ENCODE results near the gene FAM241A. TPM values are rescaled to one million over a fixed set of nuclear protein-coding genes. Genes with fewer than 3 reads are reported as not detected.

FAM241A gene
- total and polyA plus RNA-seq, 2 donors (not counting 1 experiment from before 2014, with no cell fraction given): 0.43 to 0.79 TPM

DNA sequence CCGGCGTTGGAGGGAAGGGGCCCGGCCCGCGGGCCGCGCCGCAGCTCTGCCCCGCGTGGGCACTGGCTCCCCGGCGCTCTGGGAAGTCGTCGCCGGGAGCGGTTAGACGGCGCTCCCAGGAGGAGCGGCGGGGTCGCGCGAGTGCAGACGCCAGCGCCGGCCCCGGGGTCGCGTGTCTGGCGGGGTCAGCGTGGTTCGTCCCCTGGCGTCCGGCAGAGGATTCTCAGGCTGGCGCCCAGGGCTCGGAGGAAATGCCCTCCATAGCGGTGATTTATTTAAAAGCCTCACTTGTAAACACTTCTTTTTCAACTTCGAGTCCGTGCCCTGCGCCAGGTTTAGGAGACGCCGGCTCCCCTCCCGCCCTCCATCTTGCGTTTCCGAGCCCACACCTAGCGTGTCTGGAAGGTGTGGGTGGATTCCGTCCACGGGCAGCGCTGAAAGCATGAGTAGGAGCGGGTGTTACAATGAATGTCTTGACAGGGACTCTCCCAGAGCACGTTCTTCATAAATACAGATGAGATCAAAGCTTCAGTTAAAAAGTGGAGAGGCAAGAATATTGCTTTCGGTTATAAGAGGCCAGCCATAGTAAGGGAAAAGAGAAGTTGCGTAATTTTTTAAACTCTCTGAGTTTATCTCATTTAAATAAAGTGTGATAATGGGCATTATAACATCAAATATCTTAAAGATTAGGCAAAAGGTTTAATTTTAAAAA, 692 bp downstream of the FAM241A start:
- peak overlapping the region; percentile 51 to 84 for H3K27ac ChIP-seq (ENCODE audit: low read length in 2 of 2)
- H3K27me3 Mint-ChIP-seq: no peaks in the 10 kb centered on the region
- H3K4me2 ChIP-seq (replicated peaks; ENCODE audit: low read depth, low read length, poor library complexity, severe bottlenecking): peak overlapping the region; percentile 92
- H3K9ac ChIP-seq (ENCODE audit: low read length): peak overlapping the region; percentile 89
- H3K4me3 Mint-ChIP-seq: peak overlapping the region; percentile 89
- under 1% methylated on average over 43 of the region's 53 CpGs for WGBS (ENCODE audit: insufficient coverage)
- H2AFZ ChIP-seq (ENCODE audit: insufficient read depth, low read depth, low read length, poor library complexity, severe bottlenecking): peak overlapping the region; percentile 97
- no peaks in the 10 kb centered on the region for H3K27me3 ChIP-seq (replicated peaks in 1 of 4; ENCODE audit: control extremely low read depth in 1 of 4, control insufficient read depth in 3 of 4, insufficient read depth in 4 of 4, low read length in 3 of 4)
- ATAC-seq (ENCODE audit: low read depth) (peak; percentile 18), DNase-seq (peak; percentile 74)
- no peaks in the 10 kb centered on the region for H3K36me3 ChIP-seq (replicated peaks in 1 of 2; ENCODE audit: control extremely low read depth in 1 of 2, control insufficient read depth in 1 of 2, extremely low read depth in 1 of 2, insufficient read depth in 2 of 2, low read length in 1 of 2)
- H3K4me1 Mint-ChIP-seq: peaks cover 16% of the 10 kb centered on the region
- H3K9me3 Mint-ChIP-seq (ENCODE audit: insufficient read depth): no peaks in the 10 kb centered on the region
- peak overlapping the region; percentile 74 for H3K27ac Mint-ChIP-seq
- POLR2A ChIA-PET: no interaction called here
- H3K9me3 ChIP-seq (ENCODE audit: control extremely low read depth in 1 of 3, control insufficient read depth in 2 of 3, insufficient read depth in 1 of 3, low read length in 2 of 3): no peaks in the 10 kb centered on the region
- H4K20me1 ChIP-seq (ENCODE audit: control insufficient read depth, insufficient read depth, low read length, poor library complexity, severe bottlenecking): no peaks in the 10 kb centered on the region
- TF ChIP-seq EZH2 (IDR thresholded peaks at IDR 0.05; ENCODE audit: borderline replicate concordance, insufficient read depth, low read depth, low read length, poor library complexity, severe bottlenecking): no peak
- TF ChIP-seq, protein P1, sequence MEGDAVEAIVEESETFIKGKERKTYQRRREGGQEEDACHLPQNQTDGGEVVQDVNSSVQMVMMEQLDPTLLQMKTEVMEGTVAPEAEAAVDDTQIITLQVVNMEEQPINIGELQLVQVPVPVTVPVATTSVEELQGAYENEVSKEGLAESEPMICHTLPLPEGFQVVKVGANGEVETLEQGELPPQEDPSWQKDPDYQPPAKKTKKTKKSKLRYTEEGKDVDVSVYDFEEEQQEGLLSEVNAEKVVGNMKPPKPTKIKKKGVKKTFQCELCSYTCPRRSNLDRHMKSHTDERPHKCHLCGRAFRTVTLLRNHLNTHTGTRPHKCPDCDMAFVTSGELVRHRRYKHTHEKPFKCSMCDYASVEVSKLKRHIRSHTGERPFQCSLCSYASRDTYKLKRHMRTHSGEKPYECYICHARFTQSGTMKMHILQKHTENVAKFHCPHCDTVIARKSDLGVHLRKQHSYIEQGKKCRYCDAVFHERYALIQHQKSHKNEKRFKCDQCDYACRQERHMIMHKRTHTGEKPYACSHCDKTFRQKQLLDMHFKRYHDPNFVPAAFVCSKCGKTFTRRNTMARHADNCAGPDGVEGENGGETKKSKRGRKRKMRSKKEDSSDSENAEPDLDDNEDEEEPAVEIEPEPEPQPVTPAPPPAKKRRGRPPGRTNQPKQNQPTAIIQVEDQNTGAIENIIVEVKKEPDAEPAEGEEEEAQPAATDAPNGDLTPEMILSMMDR (IDR thresholded peaks at IDR 0.05): no peak
- CTCF ChIA-PET: interaction anchor here (0.9 kb wide), 1 partner anchor 86 kb away, joined by 4 read pairs; no protein-coding TSS in a partner anchor
- intact Hi-C loops (cut with micrococcal nuclease): loop anchor here (1.0 to 2.0 kb wide), 4 partner anchors 85 to 491 kb away; partner anchors contain the start of genes AP1AR, LARP7 and ZGRF1
- H3K79me2 ChIP-seq (ENCODE audit: control insufficient read depth, insufficient read depth, low read length): peaks cover 5% of the 10 kb centered on the region
- H3K4me3 ChIP-seq (ENCODE audit: control extremely low read depth in 1 of 5, extremely low read depth in 1 of 5, insufficient read depth in 1 of 5, low read depth in 2 of 5, low read length in 4 of 5): peak overlapping the region; percentile 66 to 97 (median 77)
- H3K4me1 ChIP-seq (ENCODE audit: control insufficient read depth in 2 of 2, insufficient read depth in 2 of 2, low read length in 2 of 2): peaks cover 8 to 12% of the 10 kb centered on the region in 2 donors

GRCh38 chr4:112146502-112146813, 1.2 kb downstream of the FAM241A start:
- Histone ChIP-seq H3K4me1 (ENCODE audit: control insufficient read depth in 2 of 2, insufficient read depth in 2 of 2, low read length in 2 of 2) (peaks cover 8 to 12% of the 10 kb centered on the region in 2 donors), H3K4me2 (replicated peaks; ENCODE audit: low read depth, low read length, poor library complexity, severe bottlenecking) (peak overlapping the region; percentile 92), H3K27me3 (replicated peaks in 1 of 4; ENCODE audit: control extremely low read depth in 1 of 4, control insufficient read depth in 3 of 4, insufficient read depth in 4 of 4, low read length in 3 of 4) (no peaks in the 10 kb centered on the region), H3K27ac (ENCODE audit: low read length in 2 of 2) (peak overlapping the region in 1 of 2 donors; percentile 84), H3K9me3 (ENCODE audit: control extremely low read depth in 1 of 3, control insufficient read depth in 2 of 3, insufficient read depth in 1 of 3, low read length in 2 of 3) (no peaks in the 10 kb centered on the region), H2AFZ (ENCODE audit: insufficient read depth, low read depth, low read length, poor library complexity, severe bottlenecking) (peak overlapping the region; percentile 97), H3K4me3 (ENCODE audit: control extremely low read depth in 1 of 5, extremely low read depth in 1 of 5, insufficient read depth in 1 of 5, low read depth in 2 of 5, low read length in 4 of 5) (peak overlapping the region; percentile 66 to 97 (median 77)), H3K79me2 (ENCODE audit: control insufficient read depth, insufficient read depth, low read length) (peaks cover 8% of the 10 kb centered on the region), H3K9ac (ENCODE audit: low read length) (peak overlapping the region; percentile 89), H3K36me3 (replicated peaks in 1 of 2; ENCODE audit: control extremely low read depth in 1 of 2, control insufficient read depth in 1 of 2, extremely low read depth in 1 of 2, insufficient read depth in 2 of 2, low read length in 1 of 2) (no peaks in the 10 kb centered on the region), H4K20me1 (ENCODE audit: control insufficient read depth, insufficient read depth, low read length, poor library complexity, severe bottlenecking) (no peaks in the 10 kb centered on the region)
- intact Hi-C loops (cut with micrococcal nuclease): no loop called here
- no CpG with 5 or more reads among the region's 2 CpGs for WGBS (ENCODE audit: insufficient coverage)
- ChIA-PET POLR2A (no interaction called here), CTCF (no interaction called here)
- TF ChIP-seq, protein P1 (IDR thresholded peaks at IDR 0.05): no peak
- no peak for TF ChIP-seq EZH2 (IDR thresholded peaks at IDR 0.05; ENCODE audit: borderline replicate concordance, insufficient read depth, low read depth, low read length, poor library complexity, severe bottlenecking)
- peak overlapping the region; percentile 89 for H3K4me3 Mint-ChIP-seq
- no peak overlapping the region for H3K27ac Mint-ChIP-seq
- H3K27me3 Mint-ChIP-seq: no peaks in the 10 kb centered on the region
- peaks cover 16% of the 10 kb centered on the region for H3K4me1 Mint-ChIP-seq
- H3K9me3 Mint-ChIP-seq (ENCODE audit: insufficient read depth): no peaks in the 10 kb centered on the region
- DNase-seq (peak; percentile 23), ATAC-seq (ENCODE audit: low read depth) (no peak)

Measured in B cell (primary cell).